ENCODE data around the gene PFKFB4.

DNA sequence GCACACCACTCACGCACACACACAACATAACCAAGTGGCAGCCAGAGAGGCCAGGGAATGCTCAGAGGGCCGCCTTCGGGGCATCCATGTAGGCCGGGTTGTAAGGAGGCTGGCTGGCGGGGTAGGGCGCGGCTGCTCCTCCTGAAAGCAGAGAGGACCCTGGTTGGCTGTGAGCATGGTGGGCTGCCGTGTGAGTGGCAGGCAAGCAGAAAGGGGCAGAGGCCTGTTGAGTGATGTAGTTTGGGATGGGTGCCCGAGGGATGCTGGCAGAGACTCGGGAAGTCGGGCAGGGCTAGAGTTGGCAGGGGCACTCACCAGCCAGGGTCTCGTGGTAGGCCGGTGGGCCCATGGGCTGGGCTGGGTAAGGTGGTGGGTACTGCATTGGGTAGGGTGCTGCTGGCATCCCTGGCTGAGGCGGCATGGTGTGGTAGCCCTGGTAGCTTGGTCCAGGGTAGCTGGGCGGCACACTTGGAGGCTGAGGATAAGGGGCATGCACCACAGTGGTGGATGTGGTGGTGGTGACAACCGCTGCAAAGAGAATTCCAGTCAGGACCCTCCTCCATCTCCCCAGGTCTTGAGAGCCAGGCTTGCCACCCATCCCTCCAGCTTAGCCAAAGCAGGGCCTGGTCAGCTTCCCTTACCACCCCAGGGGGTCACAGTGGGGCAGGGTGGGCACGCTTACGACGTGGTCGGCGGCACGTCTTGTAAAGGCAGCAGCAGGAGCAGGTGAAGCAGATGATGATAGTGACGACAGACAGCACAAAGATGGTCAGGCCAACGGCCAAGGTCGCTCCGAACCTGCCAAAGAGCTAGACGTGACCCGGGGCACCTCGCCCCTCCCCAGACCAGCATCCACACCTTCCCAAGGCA lies 87.3 kb downstream of the PFKFB4 start:
- TF ChIP-seq SMC3 (IDR thresholded peaks at IDR 0.05; ENCODE audit: low read depth, low read length) (no peak), MAFK (IDR thresholded peaks at IDR 0.05; ENCODE audit: low read depth, low read length) (no peak), POLR2A (IDR thresholded peaks at IDR 0.05; ENCODE audit: low read depth, low read length) (no peak), RAD21 (IDR thresholded peaks at IDR 0.05; ENCODE audit: low read length) (no peak), CTCF (conservative IDR thresholded peaks at IDR 0.05; ENCODE audit: low read depth, low read length) (no peak), RCOR1 (IDR thresholded peaks at IDR 0.05; ENCODE audit: insufficient replicate concordance, low read length) (no peak), CEBPB (IDR thresholded peaks at IDR 0.05; ENCODE audit: low read depth, low read length) (no peak)
